ENCODE data around the gene IL15RA.
"Not testable (repeated sequence)": the region's sequence is repeated elsewhere in the genome, so short reads cannot be mapped to it uniquely, and the experiment has no call there.

The IL15RA gene

GRCh38 chr10:5951721-5952407 lies 25.5 kb downstream of the IL15RA start:
- DNase-seq (ENCODE audit: low read depth in 2 of 2), result no peak

DNA sequence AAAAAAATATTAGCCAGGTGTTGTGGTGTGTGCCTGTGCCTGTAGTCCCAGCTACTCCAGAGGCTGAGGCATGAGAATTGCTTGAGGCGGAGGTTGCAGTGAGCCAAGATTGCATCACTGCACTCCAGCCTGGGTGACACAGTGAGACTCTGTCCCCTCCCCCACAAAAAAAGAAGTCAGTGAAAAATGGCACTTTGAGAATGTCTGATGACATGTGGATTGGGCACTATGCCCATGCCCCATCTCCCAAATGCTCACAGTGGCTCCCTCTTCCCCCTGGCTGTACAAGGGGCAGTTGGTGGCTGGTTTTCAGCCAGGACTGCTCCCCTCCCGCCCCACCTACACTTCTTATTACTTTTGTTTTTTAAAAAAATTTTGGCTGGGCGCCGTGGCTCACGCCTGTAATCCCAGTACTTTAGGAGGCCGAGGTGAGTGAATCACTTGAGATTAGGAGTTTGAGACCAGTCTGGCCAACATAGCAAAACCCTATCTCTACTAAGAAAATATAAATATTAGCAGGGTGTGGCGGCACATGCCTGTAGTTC lies 26.1 kb downstream of the IL15RA start:
- DNase-seq (ENCODE audit: low read depth in 2 of 2), result no peak

DNA sequence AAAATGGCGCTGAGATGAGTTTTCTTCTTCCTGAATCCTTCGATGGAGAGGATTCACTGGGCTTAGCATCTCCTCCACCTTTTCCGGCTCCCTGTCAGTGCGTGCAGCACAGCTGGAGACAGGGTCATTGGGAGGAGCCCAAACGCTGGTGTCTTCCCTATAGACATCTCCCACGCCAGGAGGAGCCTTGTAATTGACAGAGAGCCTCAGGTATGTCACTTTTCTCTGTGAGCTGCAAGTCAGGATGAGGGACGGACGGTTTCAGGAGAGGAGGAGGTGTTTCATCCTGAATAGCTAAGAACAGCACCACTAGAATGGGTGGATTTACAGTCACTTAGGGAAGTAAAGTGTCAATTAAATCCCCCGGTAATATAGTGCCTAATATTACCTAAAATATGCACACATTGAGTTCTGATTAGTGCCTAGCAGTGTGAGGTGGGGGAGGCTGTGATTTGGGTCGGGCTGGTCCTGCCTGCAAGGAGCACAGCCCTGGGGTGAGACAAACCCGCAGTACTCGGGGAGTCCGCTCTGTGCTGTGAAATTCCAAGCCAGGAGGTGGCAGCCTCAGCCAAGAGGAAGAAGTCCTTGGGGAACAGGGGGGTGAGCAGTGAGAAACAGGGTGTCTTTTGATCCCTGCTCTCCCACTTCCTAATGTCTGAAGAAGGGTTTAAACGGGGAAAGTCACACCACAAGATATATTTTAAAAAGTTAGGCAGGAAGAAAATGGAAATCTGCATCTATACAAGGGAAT lies 28.2 kb downstream of the IL15RA start:
- DNase-seq (ENCODE audit: low read depth in 2 of 2), result no peak

DNA sequence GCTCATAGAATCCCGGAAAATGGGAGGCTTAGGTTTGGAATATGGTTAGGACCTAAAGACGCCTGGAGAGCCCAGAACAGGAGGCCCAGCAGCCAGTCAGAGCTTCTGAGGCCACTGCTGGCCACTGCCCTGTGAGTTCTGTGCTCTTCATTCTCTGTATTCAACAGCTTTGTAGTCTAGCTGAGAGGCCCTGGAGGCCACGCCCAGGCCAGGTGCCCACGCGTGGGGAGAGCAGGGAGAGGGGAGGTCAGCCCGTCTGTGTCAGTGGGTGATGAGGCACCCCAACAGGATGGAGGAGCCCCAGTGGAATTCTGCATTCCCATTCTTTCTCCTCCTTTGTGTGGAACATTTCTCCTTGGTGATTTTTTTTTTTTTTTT lies 29.1 kb downstream of the IL15RA start:
- DNase-seq (ENCODE audit: low read depth in 2 of 2), result no peak

DNA sequence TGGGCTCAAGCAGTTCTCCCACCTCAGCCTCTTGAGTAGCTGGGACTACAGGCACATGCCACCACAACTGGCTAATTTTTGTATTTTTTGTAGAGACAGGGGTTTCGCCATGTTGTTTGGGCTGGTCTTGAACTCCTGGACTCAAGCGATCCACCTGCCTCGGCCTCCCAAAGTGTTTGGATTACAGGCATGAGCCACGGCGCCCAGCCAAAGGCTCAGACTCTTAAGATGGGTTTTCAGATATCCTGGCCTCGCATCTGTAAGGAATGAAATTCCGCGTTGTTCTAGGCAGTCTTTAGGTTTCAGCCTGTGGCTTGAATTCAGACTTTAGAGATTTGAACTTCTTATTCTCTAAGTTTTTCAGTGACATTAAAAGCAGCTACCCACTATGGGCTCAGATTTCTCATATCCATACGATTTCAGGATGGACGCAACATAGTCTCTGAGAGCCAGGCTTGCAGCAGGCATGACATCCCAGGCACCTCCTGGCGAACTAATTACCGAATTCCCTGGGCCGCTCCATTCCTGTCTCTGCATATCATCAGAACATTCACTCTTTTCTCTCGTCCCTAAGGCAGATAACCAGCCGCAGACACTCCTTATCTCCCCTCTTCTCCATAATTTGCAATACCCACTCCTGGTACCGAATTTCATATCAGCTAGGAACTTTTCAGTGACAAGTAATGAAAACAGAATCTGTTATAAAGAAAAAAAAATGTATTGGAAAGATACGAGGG lies 29.7 kb downstream of the IL15RA start:
- no peak for DNase-seq (ENCODE audit: low read depth in 2 of 2)

GRCh38 chr10:5946786-5947185 lies 30.6 kb downstream of the IL15RA start:
- no peak for DNase-seq (ENCODE audit: low read depth in 2 of 2)

- DNase-seq (ENCODE audit: low read depth in 2 of 2), result not testable (repeated sequence)
Observed at GRCh38 chr10:5946419-5946775, 30.9 kb downstream of the IL15RA start.

- no peak for DNase-seq (ENCODE audit: low read depth in 2 of 2)
Observed at GRCh38 chr10:5945561-5946418, 31.6 kb downstream of the IL15RA start.

DNA sequence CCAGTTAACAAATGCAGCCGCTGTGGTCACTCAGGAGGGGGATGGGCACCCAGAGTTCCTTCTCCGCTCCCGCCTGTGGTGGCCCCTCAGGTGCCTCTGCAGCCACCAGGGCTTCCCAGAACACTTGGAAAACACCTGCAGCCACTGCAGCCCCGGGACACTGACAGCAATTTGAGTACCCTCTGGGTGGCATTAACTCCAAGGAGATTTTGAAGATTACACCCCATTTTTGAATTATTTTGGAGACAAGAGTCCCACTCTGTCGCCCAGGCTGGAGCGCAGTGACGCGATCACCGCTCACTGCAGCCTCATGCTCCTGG lies 32.2 kb downstream of the IL15RA start:
- no peak for DNase-seq (ENCODE audit: low read depth in 2 of 2)

GRCh38 chr10:5944389-5945189 lies 32.8 kb downstream of the IL15RA start:
- no peak for DNase-seq (ENCODE audit: low read depth in 2 of 2)

DNA sequence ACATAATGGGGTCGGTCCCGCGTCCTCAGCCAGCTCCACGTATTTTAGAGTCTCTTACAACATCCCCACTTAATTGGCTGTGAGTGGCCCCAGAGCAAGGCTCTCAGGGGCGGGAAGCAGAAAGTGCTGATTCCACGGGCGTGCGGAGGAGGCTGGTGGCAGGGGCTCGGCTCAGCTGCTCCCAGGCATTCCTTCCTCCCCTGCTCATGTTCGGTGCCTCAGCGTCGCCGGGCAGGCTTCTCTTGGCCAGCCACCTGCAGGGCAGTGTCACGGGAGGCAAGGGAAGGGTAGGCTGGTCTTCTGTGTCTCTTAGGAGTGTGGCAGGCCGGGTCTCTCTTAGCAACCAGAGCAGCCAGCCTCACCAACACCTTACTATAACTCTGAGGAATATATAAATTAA lies 33.8 kb downstream of the IL15RA start:
- no peak for DNase-seq (ENCODE audit: low read depth in 2 of 2)

GRCh38 chr10:5942474-5942873 lies 34.9 kb downstream of the IL15RA start:
- DNase-seq (ENCODE audit: low read depth in 2 of 2), result no peak

- DNase-seq (ENCODE audit: low read depth in 2 of 2), result no peak
Observed at GRCh38 chr10:5942001-5942400, 35.3 kb downstream of the IL15RA start.

- DNase-seq (ENCODE audit: low read depth in 2 of 2), result no peak
Observed at GRCh38 chr10:5941579-5941978, 35.8 kb downstream of the IL15RA start.

DNA sequence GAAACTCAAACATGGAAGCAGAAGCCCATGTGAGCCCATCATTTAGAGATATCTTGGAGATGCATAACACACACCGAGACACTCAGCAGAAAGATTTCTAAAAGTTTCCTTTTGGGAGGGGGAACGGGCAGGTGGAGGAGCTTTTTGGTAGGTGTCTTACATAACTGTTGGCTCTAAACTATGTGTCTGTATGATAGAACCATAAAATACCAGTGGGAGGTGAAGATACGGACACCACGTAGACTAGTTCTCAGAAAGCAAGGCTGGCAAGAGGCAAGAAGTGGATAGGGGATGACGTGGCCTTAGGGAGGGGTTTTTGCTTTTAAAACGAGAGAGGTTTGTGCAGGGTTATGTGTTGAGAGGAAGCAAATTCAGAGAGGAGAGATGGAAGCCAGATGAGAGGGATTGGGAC lies 36.5 kb downstream of the IL15RA start:
- DNase-seq (ENCODE audit: low read depth in 2 of 2), result no peak

DNA sequence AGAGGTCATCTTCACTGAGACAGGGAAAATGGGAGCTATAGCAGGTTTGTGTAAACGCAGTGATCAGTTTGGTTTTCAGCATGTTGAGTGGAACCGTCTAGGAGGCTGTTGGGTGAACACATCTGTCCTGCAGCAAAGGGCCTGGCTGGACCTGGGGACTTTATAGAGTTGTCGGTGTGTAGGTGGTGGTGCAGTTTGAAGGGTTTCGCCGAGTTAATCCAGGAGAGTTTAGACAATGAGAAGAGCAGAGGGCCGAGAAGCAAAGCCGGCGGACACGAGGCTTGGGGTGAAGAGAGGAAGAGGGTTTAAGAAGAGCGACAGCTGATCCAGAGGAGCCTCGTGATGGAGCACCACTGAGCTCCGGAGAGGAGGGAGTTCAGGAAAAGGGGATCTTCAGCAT lies 39.1 kb downstream of the IL15RA start:
- no peak for DNase-seq (ENCODE audit: low read depth in 2 of 2)

DNA sequence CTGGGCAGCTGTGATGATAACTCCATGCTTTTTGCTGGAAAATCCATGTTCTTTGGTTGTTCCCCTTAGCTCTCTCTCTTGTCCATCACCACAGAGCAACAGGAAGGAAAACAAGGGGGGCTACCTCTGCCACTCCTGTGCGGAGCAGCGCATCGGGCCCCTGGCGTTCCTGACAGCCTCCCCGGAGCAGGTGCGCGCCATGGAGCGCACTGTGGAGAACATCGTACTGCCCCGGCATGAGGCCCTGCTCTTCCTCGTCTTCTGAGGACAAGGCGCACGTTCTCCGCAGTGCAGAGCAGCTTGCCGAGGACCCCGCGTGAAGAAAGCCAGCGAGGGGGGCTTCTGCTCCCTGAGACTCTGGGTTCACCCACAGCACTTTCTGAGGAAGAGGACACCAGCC lies 40.3 kb downstream of the IL15RA start:
- DNase-seq (ENCODE audit: low read depth in 2 of 2), result no peak

DNA sequence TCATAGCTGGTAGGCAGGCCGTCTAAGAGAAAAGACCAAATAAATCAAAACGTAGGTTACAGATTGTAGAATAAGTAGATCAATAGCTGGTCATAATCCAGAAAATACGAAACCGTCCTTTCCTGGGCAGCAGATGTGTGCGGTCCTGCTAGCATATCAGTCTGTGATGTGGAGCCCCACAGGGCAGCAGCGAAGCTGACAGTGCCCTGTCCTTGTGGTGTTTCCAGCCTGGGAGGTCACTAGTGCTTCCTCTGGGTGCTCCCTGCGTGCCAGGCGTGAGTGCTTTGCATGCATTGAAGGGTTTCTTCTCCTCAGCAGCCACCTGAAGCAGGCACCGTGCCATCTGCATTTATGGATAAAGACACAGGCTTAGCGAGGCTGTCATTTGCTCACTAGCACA lies 41.7 kb downstream of the IL15RA start:
- DNase-seq (ENCODE audit: low read depth in 2 of 2), result no peak

DNA sequence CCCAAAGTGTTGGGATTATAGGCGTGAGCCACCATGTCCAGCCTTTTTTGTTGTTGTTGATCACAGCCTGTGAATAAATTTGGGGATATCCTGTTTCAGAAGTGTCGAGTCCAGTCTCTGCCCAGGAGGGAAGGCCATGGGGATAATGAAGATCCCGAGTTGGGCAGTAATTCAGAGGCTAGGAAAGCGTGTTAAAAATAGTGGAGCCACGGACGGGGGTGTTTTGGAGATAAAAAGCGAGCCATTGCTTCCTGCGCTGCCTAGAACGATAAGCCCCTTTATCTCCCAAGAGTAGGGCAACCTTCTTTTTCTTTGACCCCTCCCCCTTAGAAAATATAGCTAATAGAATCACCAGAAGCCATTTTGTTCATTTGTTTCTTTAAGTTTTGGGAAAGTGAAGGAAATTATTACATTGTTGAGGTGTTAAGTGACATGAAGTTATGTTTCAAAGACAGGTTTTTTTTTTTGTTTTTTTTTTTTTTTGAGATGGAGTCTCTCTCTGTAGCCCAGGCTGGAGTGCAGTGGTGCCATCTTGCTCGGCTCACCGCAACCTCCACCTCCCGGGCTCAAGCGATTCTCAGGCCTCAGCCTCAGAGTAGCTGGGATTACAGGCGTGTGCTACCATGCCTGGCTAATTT lies 43.3 kb downstream of the IL15RA start:
- DNase-seq (ENCODE audit: low read depth in 2 of 2), result no peak

DNA sequence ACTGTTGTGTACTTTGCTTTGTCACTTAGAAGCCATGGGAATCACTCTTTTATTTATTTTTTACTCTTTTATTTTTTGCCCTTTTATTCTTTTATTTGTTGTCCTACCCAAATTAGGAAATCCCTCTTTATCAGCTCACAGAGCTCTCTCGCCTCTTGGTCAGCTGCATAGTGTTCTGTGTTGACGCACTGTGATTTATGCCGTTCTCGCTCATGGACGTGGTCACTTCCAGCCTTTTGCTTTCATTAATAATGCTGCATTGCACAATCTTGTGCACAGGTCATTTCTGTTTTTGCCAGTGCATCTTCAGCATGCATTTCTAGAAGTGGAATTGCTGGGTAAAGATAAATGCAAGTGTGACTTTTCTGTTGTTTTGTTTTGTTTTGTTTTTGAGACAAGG lies 45.0 kb downstream of the IL15RA start:
- no peak for DNase-seq (ENCODE audit: low read depth in 2 of 2)

DNA sequence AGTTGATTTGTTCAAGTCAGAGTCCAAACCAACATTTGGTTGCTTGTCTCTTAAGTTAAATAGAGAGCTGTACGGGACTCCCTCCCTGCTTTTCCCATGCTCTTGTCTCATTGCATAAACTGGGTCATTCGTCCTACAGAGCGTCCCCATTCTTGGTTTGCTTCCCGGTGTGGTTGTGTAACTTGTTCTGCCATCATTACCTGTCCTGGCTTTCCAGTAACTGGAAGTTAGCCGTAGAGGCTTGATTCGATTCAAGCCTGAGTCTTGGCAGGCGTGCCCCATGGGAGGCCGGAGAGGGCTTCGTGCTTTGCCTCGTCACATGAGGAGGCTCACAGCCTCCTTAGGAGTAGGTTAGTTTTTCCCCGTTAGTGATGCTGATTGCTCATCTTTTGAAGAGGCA lies 47.1 kb downstream of the IL15RA start:
- no peak for DNase-seq (ENCODE audit: low read depth in 2 of 2)
